ENCODE results near the gene MPC2.

DNA sequence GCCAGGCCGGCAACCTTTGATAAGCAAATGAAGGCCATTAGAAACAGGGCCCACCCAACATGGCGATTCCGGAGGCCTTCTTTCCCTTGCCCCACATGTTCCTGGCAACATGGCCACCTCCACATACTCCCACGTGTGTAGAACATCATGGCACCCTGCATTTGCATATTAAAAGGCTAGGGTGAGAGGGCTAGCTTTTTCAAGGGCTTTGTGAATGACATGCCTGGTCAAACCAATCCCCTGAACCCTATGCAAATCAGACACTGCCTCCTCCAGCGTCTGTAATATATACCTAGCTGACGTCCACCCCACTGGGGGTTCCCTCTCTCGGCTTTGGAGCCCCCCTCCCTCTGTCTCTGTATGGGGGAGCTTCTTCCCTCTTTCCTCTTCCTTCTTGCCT is 24.6 kb downstream of the MPC2 start:
- TF ChIP-seq, protein P1, sequence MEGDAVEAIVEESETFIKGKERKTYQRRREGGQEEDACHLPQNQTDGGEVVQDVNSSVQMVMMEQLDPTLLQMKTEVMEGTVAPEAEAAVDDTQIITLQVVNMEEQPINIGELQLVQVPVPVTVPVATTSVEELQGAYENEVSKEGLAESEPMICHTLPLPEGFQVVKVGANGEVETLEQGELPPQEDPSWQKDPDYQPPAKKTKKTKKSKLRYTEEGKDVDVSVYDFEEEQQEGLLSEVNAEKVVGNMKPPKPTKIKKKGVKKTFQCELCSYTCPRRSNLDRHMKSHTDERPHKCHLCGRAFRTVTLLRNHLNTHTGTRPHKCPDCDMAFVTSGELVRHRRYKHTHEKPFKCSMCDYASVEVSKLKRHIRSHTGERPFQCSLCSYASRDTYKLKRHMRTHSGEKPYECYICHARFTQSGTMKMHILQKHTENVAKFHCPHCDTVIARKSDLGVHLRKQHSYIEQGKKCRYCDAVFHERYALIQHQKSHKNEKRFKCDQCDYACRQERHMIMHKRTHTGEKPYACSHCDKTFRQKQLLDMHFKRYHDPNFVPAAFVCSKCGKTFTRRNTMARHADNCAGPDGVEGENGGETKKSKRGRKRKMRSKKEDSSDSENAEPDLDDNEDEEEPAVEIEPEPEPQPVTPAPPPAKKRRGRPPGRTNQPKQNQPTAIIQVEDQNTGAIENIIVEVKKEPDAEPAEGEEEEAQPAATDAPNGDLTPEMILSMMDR (IDR thresholded peaks at IDR 0.05): no peak
- TF ChIP-seq POLR2A (IDR thresholded peaks at IDR 0.05): no peak
